HL-60 (cell line): ENCODE data around the gene EIF4G3.

Experiments used
- GABPA ChIP-seq: IDR thresholded peaks from 2 replicates; pipeline ENCODE4 v1.6.1; 2012; ENCODE audit warnings: low read depth
- POLR2AphosphoS5 ChIP-seq: IDR thresholded peaks from 2 replicates; pipeline ENCODE4 v1.6.1; 2012; ENCODE audit warnings: low read depth
- TF ChIP-seq, protein P1 (sequence below): IDR thresholded peaks from one replicate; pipeline ENCODE4 v1.5.1; 2011; ENCODE audit warnings: low read length, control low read depth, inconsistent platforms; ENCODE audit not compliant: insufficient read depth
- TF ChIP-seq, protein P2 (sequence below): IDR thresholded peaks from 2 replicates; pipeline ENCODE4 v1.6.1; 2012; ENCODE audit warnings: low read depth; ENCODE audit not compliant: insufficient replicate concordance

GRCh38 chr1:20900056-20900455 is 276.6 kb downstream of the EIF4G3 start:
- TF ChIP-seq, protein P1, sequence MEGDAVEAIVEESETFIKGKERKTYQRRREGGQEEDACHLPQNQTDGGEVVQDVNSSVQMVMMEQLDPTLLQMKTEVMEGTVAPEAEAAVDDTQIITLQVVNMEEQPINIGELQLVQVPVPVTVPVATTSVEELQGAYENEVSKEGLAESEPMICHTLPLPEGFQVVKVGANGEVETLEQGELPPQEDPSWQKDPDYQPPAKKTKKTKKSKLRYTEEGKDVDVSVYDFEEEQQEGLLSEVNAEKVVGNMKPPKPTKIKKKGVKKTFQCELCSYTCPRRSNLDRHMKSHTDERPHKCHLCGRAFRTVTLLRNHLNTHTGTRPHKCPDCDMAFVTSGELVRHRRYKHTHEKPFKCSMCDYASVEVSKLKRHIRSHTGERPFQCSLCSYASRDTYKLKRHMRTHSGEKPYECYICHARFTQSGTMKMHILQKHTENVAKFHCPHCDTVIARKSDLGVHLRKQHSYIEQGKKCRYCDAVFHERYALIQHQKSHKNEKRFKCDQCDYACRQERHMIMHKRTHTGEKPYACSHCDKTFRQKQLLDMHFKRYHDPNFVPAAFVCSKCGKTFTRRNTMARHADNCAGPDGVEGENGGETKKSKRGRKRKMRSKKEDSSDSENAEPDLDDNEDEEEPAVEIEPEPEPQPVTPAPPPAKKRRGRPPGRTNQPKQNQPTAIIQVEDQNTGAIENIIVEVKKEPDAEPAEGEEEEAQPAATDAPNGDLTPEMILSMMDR, result no peak
- TF ChIP-seq, protein P2, sequence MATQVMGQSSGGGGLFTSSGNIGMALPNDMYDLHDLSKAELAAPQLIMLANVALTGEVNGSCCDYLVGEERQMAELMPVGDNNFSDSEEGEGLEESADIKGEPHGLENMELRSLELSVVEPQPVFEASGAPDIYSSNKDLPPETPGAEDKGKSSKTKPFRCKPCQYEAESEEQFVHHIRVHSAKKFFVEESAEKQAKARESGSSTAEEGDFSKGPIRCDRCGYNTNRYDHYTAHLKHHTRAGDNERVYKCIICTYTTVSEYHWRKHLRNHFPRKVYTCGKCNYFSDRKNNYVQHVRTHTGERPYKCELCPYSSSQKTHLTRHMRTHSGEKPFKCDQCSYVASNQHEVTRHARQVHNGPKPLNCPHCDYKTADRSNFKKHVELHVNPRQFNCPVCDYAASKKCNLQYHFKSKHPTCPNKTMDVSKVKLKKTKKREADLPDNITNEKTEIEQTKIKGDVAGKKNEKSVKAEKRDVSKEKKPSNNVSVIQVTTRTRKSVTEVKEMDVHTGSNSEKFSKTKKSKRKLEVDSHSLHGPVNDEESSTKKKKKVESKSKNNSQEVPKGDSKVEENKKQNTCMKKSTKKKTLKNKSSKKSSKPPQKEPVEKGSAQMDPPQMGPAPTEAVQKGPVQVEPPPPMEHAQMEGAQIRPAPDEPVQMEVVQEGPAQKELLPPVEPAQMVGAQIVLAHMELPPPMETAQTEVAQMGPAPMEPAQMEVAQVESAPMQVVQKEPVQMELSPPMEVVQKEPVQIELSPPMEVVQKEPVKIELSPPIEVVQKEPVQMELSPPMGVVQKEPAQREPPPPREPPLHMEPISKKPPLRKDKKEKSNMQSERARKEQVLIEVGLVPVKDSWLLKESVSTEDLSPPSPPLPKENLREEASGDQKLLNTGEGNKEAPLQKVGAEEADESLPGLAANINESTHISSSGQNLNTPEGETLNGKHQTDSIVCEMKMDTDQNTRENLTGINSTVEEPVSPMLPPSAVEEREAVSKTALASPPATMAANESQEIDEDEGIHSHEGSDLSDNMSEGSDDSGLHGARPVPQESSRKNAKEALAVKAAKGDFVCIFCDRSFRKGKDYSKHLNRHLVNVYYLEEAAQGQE, result no peak
- no peak for TF ChIP-seq POLR2AphosphoS5
- TF ChIP-seq GABPA, result no peak
